ENCODE measurements around the gene SPECC1.
"Not testable (repeated sequence)": the region's sequence is repeated elsewhere in the genome, so short reads cannot be mapped to it uniquely, and the experiment has no call there.

SPECC1 gene

DNA sequence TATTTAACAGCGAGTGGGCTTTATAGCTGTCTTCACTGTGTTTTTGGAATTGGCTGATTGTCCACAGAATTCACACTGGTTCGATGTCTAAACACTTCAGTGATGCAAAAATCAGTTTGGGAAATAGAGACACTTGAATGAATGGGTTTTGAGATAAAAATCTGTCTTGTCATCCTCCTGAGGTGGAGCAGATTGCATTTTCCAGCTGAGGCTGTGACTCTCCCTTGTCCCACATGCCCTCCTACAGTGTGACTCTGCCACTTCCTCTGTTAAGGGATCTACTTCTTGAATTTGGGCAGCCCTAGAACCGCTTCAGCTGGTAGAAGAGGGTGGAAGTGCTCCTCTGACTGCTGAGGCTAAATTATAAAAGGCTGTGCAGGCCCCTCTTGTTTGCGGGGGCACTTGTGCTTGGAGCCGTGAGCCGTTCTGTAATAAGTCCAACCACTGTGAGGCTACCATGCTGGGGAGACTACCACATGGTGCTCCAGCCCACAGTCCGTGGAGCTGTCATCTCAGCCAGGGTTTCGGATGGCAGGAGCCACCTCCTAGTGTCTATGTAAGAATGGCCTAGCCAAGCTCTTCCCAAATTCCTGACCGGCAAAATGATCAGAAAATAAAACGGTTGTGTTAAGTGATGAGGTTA is 175.9 kb downstream of the SPECC1 start:
- Histone ChIP-seq H3K9me3 (ENCODE audit: control insufficient read depth in 5 of 5, low read length in 5 of 5) (no peaks in the 10 kb centered on the region), H3K36me3 (ENCODE audit: control insufficient read depth in 5 of 5, insufficient read depth in 5 of 5, low read length in 5 of 5) (no peaks in the 10 kb centered on the region), H3K4me3 (ENCODE audit: low read depth in 1 of 5, low read length in 5 of 5) (no peak overlapping the region), H3K27ac (ENCODE audit: low read depth, low read length) (no peak overlapping the region), H3K4me1 (ENCODE audit: control insufficient read depth in 5 of 5, insufficient read depth in 5 of 5, low read length in 5 of 5) (peaks cover 0 to 4% (median 2%) of the 10 kb centered on the region in 5 donors), H3K27me3 (ENCODE audit: control insufficient read depth in 5 of 5, insufficient read depth in 4 of 5, low read length in 5 of 5) (no peaks in the 10 kb centered on the region), H3K9ac (ENCODE audit: low read length in 5 of 5) (no peak overlapping the region)

GRCh38 chr17:20187049-20187448 is 177.9 kb downstream of the SPECC1 start:
- no peak overlapping the region for H3K9ac ChIP-seq (ENCODE audit: low read length in 5 of 5)
- no peaks in the 10 kb centered on the region for H3K27me3 ChIP-seq (ENCODE audit: control insufficient read depth in 5 of 5, insufficient read depth in 4 of 5, low read length in 5 of 5)
- H3K4me3 ChIP-seq (ENCODE audit: low read depth in 1 of 5, low read length in 5 of 5): no peak overlapping the region
- H3K27ac ChIP-seq (ENCODE audit: low read depth, low read length): no peak overlapping the region
- H3K4me1 ChIP-seq (ENCODE audit: control insufficient read depth in 5 of 5, insufficient read depth in 5 of 5, low read length in 5 of 5): peaks cover 0 to 4% (median 2%) of the 10 kb centered on the region in 5 donors
- no peaks in the 10 kb centered on the region for H3K9me3 ChIP-seq (ENCODE audit: control insufficient read depth in 5 of 5, low read length in 5 of 5)
- no peaks in the 10 kb centered on the region for H3K36me3 ChIP-seq (ENCODE audit: control insufficient read depth in 5 of 5, insufficient read depth in 5 of 5, low read length in 5 of 5)

DNA sequence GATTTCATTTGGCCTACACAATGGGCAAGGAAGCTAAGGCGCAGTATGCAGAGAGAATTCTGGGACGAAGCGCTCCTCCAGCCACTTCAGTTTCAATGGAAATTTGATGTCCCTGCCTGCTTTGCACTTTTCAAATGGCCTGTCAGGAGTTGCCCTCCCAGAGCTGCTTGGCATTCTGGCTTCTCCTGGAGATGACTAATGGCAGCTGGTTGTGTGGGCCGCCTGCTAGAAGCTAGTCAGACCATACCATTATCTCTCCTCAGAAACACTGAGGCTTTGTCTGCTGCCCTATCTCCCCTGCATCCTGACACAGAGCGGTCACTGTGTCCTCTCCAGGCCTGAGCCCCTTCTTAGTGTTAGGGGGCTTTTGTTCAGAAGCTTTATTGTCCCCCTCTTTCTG is 180.1 kb downstream of the SPECC1 start:
- no peak overlapping the region for H3K4me3 ChIP-seq (ENCODE audit: low read depth in 1 of 5, low read length in 5 of 5)

GRCh38 chr17:20189979-20190378 is 180.8 kb downstream of the SPECC1 start:
- Histone ChIP-seq H3K27me3 (ENCODE audit: control insufficient read depth in 5 of 5, insufficient read depth in 4 of 5, low read length in 5 of 5) (no peaks in the 10 kb centered on the region), H3K36me3 (ENCODE audit: control insufficient read depth in 5 of 5, insufficient read depth in 5 of 5, low read length in 5 of 5) (no peaks in the 10 kb centered on the region), H3K9me3 (ENCODE audit: control insufficient read depth in 5 of 5, low read length in 5 of 5) (peaks cover 0 to 2% (median 0%) of the 10 kb centered on the region in 5 donors), H3K27ac (ENCODE audit: low read depth, low read length) (no peak overlapping the region), H3K4me1 (ENCODE audit: control insufficient read depth in 5 of 5, insufficient read depth in 5 of 5, low read length in 5 of 5) (peaks cover 0 to 4% (median 2%) of the 10 kb centered on the region in 5 donors), H3K9ac (ENCODE audit: low read length in 5 of 5) (no peak overlapping the region), H3K4me3 (ENCODE audit: low read depth in 1 of 5, low read length in 5 of 5) (no peak overlapping the region)

More for the DNA sequence above, 180.1 kb downstream of the SPECC1 start:
- no peak overlapping the region for H3K27ac ChIP-seq (ENCODE audit: low read depth, low read length)
- H3K9me3 ChIP-seq (ENCODE audit: control insufficient read depth in 5 of 5, low read length in 5 of 5): no peaks in the 10 kb centered on the region
- no peaks in the 10 kb centered on the region for H3K36me3 ChIP-seq (ENCODE audit: control insufficient read depth in 5 of 5, insufficient read depth in 5 of 5, low read length in 5 of 5)
- peaks cover 0 to 4% (median 2%) of the 10 kb centered on the region in 5 donors for H3K4me1 ChIP-seq (ENCODE audit: control insufficient read depth in 5 of 5, insufficient read depth in 5 of 5, low read length in 5 of 5)
- H3K9ac ChIP-seq (ENCODE audit: low read length in 5 of 5): no peak overlapping the region
- H3K27me3 ChIP-seq (ENCODE audit: control insufficient read depth in 5 of 5, insufficient read depth in 4 of 5, low read length in 5 of 5): no peaks in the 10 kb centered on the region

- peaks cover 0 to 4% (median 2%) of the 10 kb centered on the region in 5 donors for H3K4me1 ChIP-seq (ENCODE audit: control insufficient read depth in 5 of 5, insufficient read depth in 5 of 5, low read length in 5 of 5)
- H3K36me3 ChIP-seq (ENCODE audit: control insufficient read depth in 5 of 5, insufficient read depth in 5 of 5, low read length in 5 of 5): no peaks in the 10 kb centered on the region
- peaks cover 0 to 3% (median 0%) of the 10 kb centered on the region in 5 donors for H3K9me3 ChIP-seq (ENCODE audit: control insufficient read depth in 5 of 5, low read length in 5 of 5)
- H3K9ac ChIP-seq (ENCODE audit: low read length in 5 of 5): no peak overlapping the region
- H3K4me3 ChIP-seq (ENCODE audit: low read depth in 1 of 5, low read length in 5 of 5): no peak overlapping the region
- no peaks in the 10 kb centered on the region for H3K27me3 ChIP-seq (ENCODE audit: control insufficient read depth in 5 of 5, insufficient read depth in 4 of 5, low read length in 5 of 5)
- H3K27ac ChIP-seq (ENCODE audit: low read depth, low read length): no peak overlapping the region
Measured at GRCh38 chr17:20190605-20191004, 181.4 kb downstream of the SPECC1 start.

DNA sequence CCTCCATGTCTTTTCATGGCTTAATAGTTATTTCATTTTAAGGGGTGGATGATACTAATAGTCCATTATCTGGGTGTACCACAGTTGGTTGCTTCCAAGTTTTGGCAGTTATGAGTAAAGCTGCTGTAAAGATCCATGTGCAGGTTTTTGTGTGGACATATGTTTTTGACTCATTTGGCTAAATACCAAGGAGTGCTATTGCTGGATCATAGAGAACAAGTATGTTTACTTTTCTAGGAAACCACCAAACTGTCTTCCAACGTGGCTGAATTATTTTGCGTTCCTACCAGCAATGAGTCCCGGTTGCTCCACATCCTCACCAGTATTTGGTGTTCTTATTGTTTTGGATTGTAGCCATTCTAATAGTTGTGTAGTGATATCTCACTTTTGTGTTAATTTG is 181.9 kb downstream of the SPECC1 start:
- Histone ChIP-seq H3K27ac (ENCODE audit: low read depth, low read length) (no peak overlapping the region), H3K9me3 (ENCODE audit: control insufficient read depth in 5 of 5, low read length in 5 of 5) (peaks cover 0 to 3% (median 0%) of the 10 kb centered on the region in 5 donors), H3K4me3 (ENCODE audit: low read depth in 1 of 5, low read length in 5 of 5) (no peak overlapping the region), H3K9ac (ENCODE audit: low read length in 5 of 5) (no peak overlapping the region), H3K27me3 (ENCODE audit: control insufficient read depth in 5 of 5, insufficient read depth in 4 of 5, low read length in 5 of 5) (no peaks in the 10 kb centered on the region), H3K36me3 (ENCODE audit: control insufficient read depth in 5 of 5, insufficient read depth in 5 of 5, low read length in 5 of 5) (no peaks in the 10 kb centered on the region), H3K4me1 (ENCODE audit: control insufficient read depth in 5 of 5, insufficient read depth in 5 of 5, low read length in 5 of 5) (peaks cover 0 to 4% (median 2%) of the 10 kb centered on the region in 5 donors)

GRCh38 chr17:20196286-20196685 is 187.1 kb downstream of the SPECC1 start:
- H3K9ac ChIP-seq (ENCODE audit: low read length in 5 of 5); H3K4me3 ChIP-seq (ENCODE audit: low read depth in 1 of 5, low read length in 5 of 5); H3K27me3 ChIP-seq (ENCODE audit: control insufficient read depth in 5 of 5, insufficient read depth in 4 of 5, low read length in 5 of 5); H3K36me3 ChIP-seq (ENCODE audit: control insufficient read depth in 5 of 5, insufficient read depth in 5 of 5, low read length in 5 of 5); H3K27ac ChIP-seq (ENCODE audit: low read depth, low read length): not testable (repeated sequence)
- H3K9me3 ChIP-seq (ENCODE audit: control insufficient read depth in 5 of 5, low read length in 5 of 5): peaks cover 0 to 15% (median 8%) of the 10 kb centered on the region in 5 donors
- peaks cover 0 to 12% (median 10%) of the 10 kb centered on the region in 5 donors for H3K4me1 ChIP-seq (ENCODE audit: control insufficient read depth in 5 of 5, insufficient read depth in 5 of 5, low read length in 5 of 5)

GRCh38 chr17:20197272-20197926 is 188.2 kb downstream of the SPECC1 start:
- Histone ChIP-seq H3K4me3 (ENCODE audit: low read depth in 1 of 5, low read length in 5 of 5) (peak overlapping the region in 1 of 5 donors; percentile 40), H3K4me1 (ENCODE audit: control insufficient read depth in 5 of 5, insufficient read depth in 5 of 5, low read length in 5 of 5) (peaks cover 0 to 12% (median 10%) of the 10 kb centered on the region in 5 donors), H3K27ac (ENCODE audit: low read depth, low read length) (peak overlapping the region; percentile 67)

GRCh38 chr17:20200016-20200795 is 191.0 kb downstream of the SPECC1 start:
- peaks cover 4 to 8% (median 7%) of the 10 kb centered on the region in 5 donors for H3K36me3 ChIP-seq (ENCODE audit: control insufficient read depth in 5 of 5, insufficient read depth in 5 of 5, low read length in 5 of 5)
- no peak overlapping the region for H3K9ac ChIP-seq (ENCODE audit: low read length in 5 of 5)
- H3K27ac ChIP-seq (ENCODE audit: low read depth, low read length): no peak overlapping the region
- H3K27me3 ChIP-seq (ENCODE audit: control insufficient read depth in 5 of 5, insufficient read depth in 4 of 5, low read length in 5 of 5): no peaks in the 10 kb centered on the region
- H3K9me3 ChIP-seq (ENCODE audit: control insufficient read depth in 5 of 5, low read length in 5 of 5): peaks cover 0 to 12% (median 8%) of the 10 kb centered on the region in 5 donors
- peaks cover 0 to 12% (median 10%) of the 10 kb centered on the region in 5 donors for H3K4me1 ChIP-seq (ENCODE audit: control insufficient read depth in 5 of 5, insufficient read depth in 5 of 5, low read length in 5 of 5)
- no peak overlapping the region for H3K4me3 ChIP-seq (ENCODE audit: low read depth in 1 of 5, low read length in 5 of 5)

More at GRCh38 chr17:20197272-20197926, 188.2 kb downstream of the SPECC1 start:
- H3K36me3 ChIP-seq (ENCODE audit: control insufficient read depth in 5 of 5, insufficient read depth in 5 of 5, low read length in 5 of 5): no peaks in the 10 kb centered on the region
- no peak overlapping the region for H3K9ac ChIP-seq (ENCODE audit: low read length in 5 of 5)
- H3K27me3 ChIP-seq (ENCODE audit: control insufficient read depth in 5 of 5, insufficient read depth in 4 of 5, low read length in 5 of 5): no peaks in the 10 kb centered on the region
- peaks cover 0 to 15% (median 8%) of the 10 kb centered on the region in 5 donors for H3K9me3 ChIP-seq (ENCODE audit: control insufficient read depth in 5 of 5, low read length in 5 of 5)

All from subcutaneous abdominal adipose tissue (tissue), 5 donors.